Measurements from ENCODE around the gene INPP4B. TPM values are rescaled to one million over a fixed set of nuclear protein-coding genes. Genes with fewer than 3 reads are reported as not detected.

INPP4B gene
- total RNA-seq, 3 donors from 2014 or later: 15.8 to 113 (median 93.4) TPM

DNA sequence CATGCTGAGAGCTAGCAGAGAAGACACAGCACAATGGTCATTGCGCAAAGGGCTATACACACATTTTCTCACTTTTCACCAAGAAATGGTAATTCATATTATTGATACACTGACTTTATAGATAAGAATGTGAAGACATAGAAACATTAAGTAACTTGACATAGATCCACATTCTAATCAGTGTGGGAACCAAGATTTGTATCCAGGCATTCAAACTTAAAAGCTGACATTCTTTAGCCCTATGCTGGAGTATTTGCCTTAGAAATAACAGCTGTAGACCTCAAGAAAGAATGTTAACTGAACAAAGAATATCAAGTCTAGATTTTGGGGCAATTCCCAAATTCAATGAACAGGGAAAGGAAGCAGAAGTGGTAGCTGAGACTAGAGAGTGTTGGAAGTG, 824.9 kb downstream of the INPP4B start:
- H3K4me3 ChIP-seq: no peak overlapping the region
- H3K9me3 ChIP-seq: no peaks in the 10 kb centered on the region
- H3K27ac ChIP-seq: no peak overlapping the region
- H3K4me1 ChIP-seq: no peaks in the 10 kb centered on the region
- no peaks in the 10 kb centered on the region for H3K27me3 ChIP-seq
- no peaks in the 10 kb centered on the region for H3K36me3 ChIP-seq
- TF ChIP-seq POLR2AphosphoS5 (IDR thresholded peaks at IDR 0.05) (no peak), CTCF (IDR thresholded peaks at IDR 0.05) (no peak), POLR2A (IDR thresholded peaks at IDR 0.05) (no peak)
- DNase-seq (ENCODE audit: low spot score in 2 of 2): no peak
- intact Hi-C loops (cut with DNase I; ENCODE audit: low total_unique reads): no loop called here

GRCh38 chr4:142016031-142016430, 830.1 kb downstream of the INPP4B start:
- H3K9me3 ChIP-seq: no peaks in the 10 kb centered on the region
- no peaks in the 10 kb centered on the region for H3K36me3 ChIP-seq
- no peaks in the 10 kb centered on the region for H3K27me3 ChIP-seq
- intact Hi-C loops (cut with DNase I; ENCODE audit: low total_unique reads): no loop called here
- DNase-seq (ENCODE audit: low spot score in 2 of 2): no peak
- no peak overlapping the region for H3K4me3 ChIP-seq
- H3K4me1 ChIP-seq: no peaks in the 10 kb centered on the region
- TF ChIP-seq POLR2A (IDR thresholded peaks at IDR 0.05) (no peak), POLR2AphosphoS5 (IDR thresholded peaks at IDR 0.05) (no peak), CTCF (IDR thresholded peaks at IDR 0.05) (no peak)
- H3K27ac ChIP-seq: no peak overlapping the region

GRCh38 chr4:142009751-142010150, 836.4 kb downstream of the INPP4B start:
- Histone ChIP-seq H3K36me3 (no peaks in the 10 kb centered on the region), H3K4me3 (no peak overlapping the region), H3K9me3 (peaks cover 0 to 21% of the 10 kb centered on the region in 2 donors), H3K4me1 (no peaks in the 10 kb centered on the region), H3K27me3 (no peaks in the 10 kb centered on the region), H3K27ac (no peak overlapping the region)
- intact Hi-C loops (cut with DNase I; ENCODE audit: low total_unique reads): no loop called here
- DNase-seq (ENCODE audit: low spot score in 2 of 2): no peak
- TF ChIP-seq POLR2AphosphoS5 (IDR thresholded peaks at IDR 0.05): no peak
- no peak for TF ChIP-seq POLR2A (IDR thresholded peaks at IDR 0.05)
- TF ChIP-seq CTCF (IDR thresholded peaks at IDR 0.05): no peak

GRCh38 chr4:142005519-142005918, 840.6 kb downstream of the INPP4B start:
- no peak for DNase-seq (ENCODE audit: low spot score in 2 of 2)
- peaks cover 0 to 21% of the 10 kb centered on the region in 2 donors for H3K9me3 ChIP-seq
- H3K36me3 ChIP-seq: no peaks in the 10 kb centered on the region
- H3K4me3 ChIP-seq: no peak overlapping the region
- H3K4me1 ChIP-seq: no peaks in the 10 kb centered on the region
- intact Hi-C loops (cut with DNase I; ENCODE audit: low total_unique reads): no loop called here
- no peak for TF ChIP-seq POLR2A (IDR thresholded peaks at IDR 0.05)
- no peak for TF ChIP-seq POLR2AphosphoS5 (IDR thresholded peaks at IDR 0.05)
- TF ChIP-seq CTCF (IDR thresholded peaks at IDR 0.05): no peak
- no peak overlapping the region for H3K27ac ChIP-seq
- H3K27me3 ChIP-seq: no peaks in the 10 kb centered on the region

DNA sequence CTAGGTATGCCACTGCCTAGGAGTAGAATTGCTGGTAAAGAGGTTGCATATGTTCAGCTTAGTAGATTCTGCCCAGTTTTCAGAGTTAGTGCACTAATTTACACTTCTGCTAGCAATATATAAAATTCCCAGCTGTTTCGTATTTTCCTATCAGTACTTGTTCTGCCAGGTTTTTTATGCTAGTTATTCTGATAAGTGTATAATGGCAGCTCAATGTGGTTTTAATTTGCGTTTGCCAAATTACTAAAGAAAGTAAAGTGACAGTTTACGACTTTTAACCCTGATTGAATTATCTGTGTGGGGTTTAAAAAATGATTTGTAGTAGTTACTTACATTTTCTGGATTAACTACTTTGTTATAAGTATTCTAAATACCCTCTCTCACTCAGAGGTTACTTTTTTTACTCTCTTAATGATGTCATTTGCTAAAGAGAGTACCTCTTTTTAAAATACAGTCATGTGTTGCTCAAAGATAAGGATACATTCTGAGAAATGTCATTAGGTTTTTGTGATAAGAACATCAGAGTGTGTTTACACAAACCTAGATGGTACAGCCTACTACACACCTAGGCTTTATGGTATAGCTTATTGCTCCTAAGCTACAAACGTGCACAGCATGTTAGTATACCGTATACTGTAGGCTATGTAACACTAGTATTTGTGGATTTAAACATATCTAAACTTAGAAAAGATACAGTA, 846.5 kb downstream of the INPP4B start:
- Histone ChIP-seq H3K36me3 (no peaks in the 10 kb centered on the region), H3K27me3 (no peaks in the 10 kb centered on the region), H3K4me3 (no peak overlapping the region), H3K4me1 (no peaks in the 10 kb centered on the region), H3K27ac (no peak overlapping the region), H3K9me3 (no peaks in the 10 kb centered on the region)
- DNase-seq (ENCODE audit: low spot score in 2 of 2): no peak
- no peak for TF ChIP-seq CTCF (IDR thresholded peaks at IDR 0.05)
- no peak for TF ChIP-seq POLR2AphosphoS5 (IDR thresholded peaks at IDR 0.05)
- TF ChIP-seq POLR2A (IDR thresholded peaks at IDR 0.05): no peak
- intact Hi-C loops (cut with DNase I; ENCODE audit: low total_unique reads): no loop called here

Data from breast epithelium (tissue), 4 donors.